Measurements from ENCODE around the gene SPATA31D3. TPM values are rescaled to one million over a fixed set of nuclear protein-coding genes. Genes with fewer than 3 reads are reported as not detected.

The SPATA31D3 gene
- total RNA-seq, 1 donor from 2014 or later: not detected

DNA sequence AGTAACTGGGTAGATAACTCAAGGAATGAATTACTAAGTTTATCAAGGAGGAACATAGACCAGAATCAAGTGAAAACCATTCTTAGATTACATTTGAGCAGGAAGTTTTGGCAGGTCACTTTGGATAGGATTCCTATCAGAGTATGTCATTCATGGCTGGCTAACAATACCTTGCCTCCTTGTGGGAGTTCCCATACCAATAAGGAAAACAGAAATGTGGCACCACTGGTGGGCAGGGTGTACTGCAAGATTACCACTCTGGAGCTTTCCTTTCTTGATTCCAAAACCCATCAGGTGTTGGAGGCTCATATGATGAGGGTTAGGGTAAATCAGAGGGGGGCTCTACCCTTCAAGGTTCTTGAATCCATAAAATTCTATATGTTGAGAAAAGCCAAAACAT lies 26.7 kb downstream of the SPATA31D3 start:
- no peak for DNase-seq (ENCODE audit: extremely low spot score, unreplicated experiment)
- TF ChIP-seq, protein P1, sequence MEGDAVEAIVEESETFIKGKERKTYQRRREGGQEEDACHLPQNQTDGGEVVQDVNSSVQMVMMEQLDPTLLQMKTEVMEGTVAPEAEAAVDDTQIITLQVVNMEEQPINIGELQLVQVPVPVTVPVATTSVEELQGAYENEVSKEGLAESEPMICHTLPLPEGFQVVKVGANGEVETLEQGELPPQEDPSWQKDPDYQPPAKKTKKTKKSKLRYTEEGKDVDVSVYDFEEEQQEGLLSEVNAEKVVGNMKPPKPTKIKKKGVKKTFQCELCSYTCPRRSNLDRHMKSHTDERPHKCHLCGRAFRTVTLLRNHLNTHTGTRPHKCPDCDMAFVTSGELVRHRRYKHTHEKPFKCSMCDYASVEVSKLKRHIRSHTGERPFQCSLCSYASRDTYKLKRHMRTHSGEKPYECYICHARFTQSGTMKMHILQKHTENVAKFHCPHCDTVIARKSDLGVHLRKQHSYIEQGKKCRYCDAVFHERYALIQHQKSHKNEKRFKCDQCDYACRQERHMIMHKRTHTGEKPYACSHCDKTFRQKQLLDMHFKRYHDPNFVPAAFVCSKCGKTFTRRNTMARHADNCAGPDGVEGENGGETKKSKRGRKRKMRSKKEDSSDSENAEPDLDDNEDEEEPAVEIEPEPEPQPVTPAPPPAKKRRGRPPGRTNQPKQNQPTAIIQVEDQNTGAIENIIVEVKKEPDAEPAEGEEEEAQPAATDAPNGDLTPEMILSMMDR (IDR thresholded peaks at IDR 0.05): no peak
- H3K9me3 Mint-ChIP-seq (ENCODE audit: unreplicated experiment): peaks cover 2% of the 10 kb centered on the region

DNA sequence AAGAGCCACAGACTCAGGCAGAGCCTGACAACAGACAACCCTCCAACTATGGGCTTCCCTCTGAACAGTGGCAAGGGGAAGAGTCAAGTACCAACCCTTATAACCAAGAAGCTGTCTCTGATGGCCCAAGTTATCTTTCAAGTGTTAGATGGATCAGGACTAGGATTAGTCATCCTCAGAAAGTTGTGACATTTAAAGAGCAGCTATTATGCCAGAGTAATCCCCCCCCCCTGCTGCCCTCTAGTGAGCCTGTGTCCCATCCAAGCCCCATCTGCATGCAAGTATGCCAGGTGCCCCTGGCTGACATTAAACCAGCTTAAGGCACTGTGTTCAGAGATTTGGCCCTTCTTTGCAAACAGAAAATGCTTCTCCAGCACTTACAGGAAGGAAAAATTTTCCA lies 28.4 kb downstream of the SPATA31D3 start:
- H3K4me3 Mint-ChIP-seq (ENCODE audit: unreplicated experiment): no peak overlapping the region
- no peaks in the 10 kb centered on the region for H3K4me1 Mint-ChIP-seq (ENCODE audit: unreplicated experiment)
- TF ChIP-seq, protein P1 (IDR thresholded peaks at IDR 0.05): no peak
- H3K36me3 Mint-ChIP-seq (ENCODE audit: unreplicated experiment): no peaks in the 10 kb centered on the region
- DNase-seq (ENCODE audit: extremely low spot score, unreplicated experiment): no peak
- no peak overlapping the region for H3K27ac Mint-ChIP-seq (ENCODE audit: unreplicated experiment)
- no peaks in the 10 kb centered on the region for H3K27me3 Mint-ChIP-seq (ENCODE audit: unreplicated experiment)
- H3K9me3 Mint-ChIP-seq (ENCODE audit: unreplicated experiment): no peaks in the 10 kb centered on the region

More for the DNA sequence above, 26.7 kb downstream of the SPATA31D3 start:
- Mint-ChIP-seq H3K27me3 (ENCODE audit: unreplicated experiment) (no peaks in the 10 kb centered on the region), H3K27ac (ENCODE audit: unreplicated experiment) (no peak overlapping the region), H3K4me1 (ENCODE audit: unreplicated experiment) (no peaks in the 10 kb centered on the region), H3K4me3 (ENCODE audit: unreplicated experiment) (no peak overlapping the region), H3K36me3 (ENCODE audit: unreplicated experiment) (no peaks in the 10 kb centered on the region)

DNA sequence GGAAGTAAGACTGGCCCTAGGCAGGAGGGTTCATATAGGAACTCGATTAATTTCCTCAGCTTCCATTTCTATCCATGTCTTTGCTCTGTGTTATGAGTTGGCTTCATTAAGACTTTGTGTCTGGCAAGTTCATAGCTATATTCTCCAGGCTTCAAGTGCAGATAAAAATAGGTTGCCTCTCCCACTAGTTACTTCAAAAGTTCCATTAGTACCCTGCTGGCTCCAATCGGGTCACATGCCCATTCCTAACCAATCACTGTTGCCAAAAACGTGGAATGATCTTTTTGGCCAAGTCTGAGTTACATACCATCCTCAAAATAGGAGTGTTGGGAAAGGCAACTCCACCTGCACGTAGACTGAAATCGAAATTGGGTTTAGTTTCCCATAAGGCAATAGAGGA lies 31.5 kb downstream of the SPATA31D3 start:
- Mint-ChIP-seq H3K27me3 (ENCODE audit: unreplicated experiment) (no peaks in the 10 kb centered on the region), H3K27ac (ENCODE audit: unreplicated experiment) (no peak overlapping the region), H3K9me3 (ENCODE audit: unreplicated experiment) (no peaks in the 10 kb centered on the region), H3K4me1 (ENCODE audit: unreplicated experiment) (no peaks in the 10 kb centered on the region), H3K4me3 (ENCODE audit: unreplicated experiment) (no peak overlapping the region), H3K36me3 (ENCODE audit: unreplicated experiment) (no peaks in the 10 kb centered on the region)
- TF ChIP-seq, protein P1 (IDR thresholded peaks at IDR 0.05): no peak
- DNase-seq (ENCODE audit: extremely low spot score, unreplicated experiment): no peak

DNA sequence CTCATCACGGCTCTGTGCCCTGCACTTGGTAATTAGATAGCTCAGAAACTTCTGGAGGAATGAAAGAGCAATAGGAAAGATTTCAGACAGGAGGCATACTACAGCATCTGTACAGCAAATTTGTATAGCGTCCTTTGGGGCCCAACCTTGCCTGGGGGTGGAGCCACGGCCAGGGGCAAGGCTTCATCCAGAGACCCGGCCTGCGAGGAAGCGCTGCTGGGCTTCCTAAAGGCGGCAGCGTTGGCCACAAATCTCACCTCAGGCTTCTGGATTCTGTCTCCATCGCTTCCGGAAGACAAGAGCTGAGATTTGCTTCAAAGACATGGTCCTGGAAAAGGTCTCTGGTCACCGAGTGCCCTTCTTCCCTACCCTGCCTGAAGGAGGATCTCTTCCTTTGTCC lies 33.1 kb downstream of the SPATA31D3 start:
- Mint-ChIP-seq H3K27ac (ENCODE audit: unreplicated experiment) (no peak overlapping the region), H3K36me3 (ENCODE audit: unreplicated experiment) (no peaks in the 10 kb centered on the region), H3K27me3 (ENCODE audit: unreplicated experiment) (no peaks in the 10 kb centered on the region), H3K4me1 (ENCODE audit: unreplicated experiment) (no peaks in the 10 kb centered on the region), H3K9me3 (ENCODE audit: unreplicated experiment) (no peaks in the 10 kb centered on the region), H3K4me3 (ENCODE audit: unreplicated experiment) (no peak overlapping the region)
- TF ChIP-seq, protein P1 (IDR thresholded peaks at IDR 0.05): no peak
- DNase-seq (ENCODE audit: extremely low spot score, unreplicated experiment): no peak

DNA sequence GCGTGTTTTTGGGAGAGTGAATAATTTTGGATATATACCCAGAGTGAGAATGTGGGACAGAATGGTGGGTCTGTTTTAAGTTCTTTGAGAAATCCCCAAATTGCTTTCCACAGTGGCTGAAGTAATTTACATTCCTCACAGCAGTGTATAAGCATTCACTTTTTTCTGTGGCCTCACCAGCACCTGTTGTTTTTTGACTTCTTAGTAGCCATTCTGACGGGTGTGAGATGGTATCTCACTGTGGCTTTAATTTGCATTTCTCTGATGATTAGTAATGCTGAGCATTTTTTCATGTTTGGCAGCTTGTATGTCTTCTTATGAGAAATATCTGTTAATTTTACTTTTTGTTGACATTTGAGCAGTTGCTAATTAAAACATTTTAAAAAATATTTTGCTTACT lies 35.9 kb downstream of the SPATA31D3 start:
- no peaks in the 10 kb centered on the region for H3K4me1 Mint-ChIP-seq (ENCODE audit: unreplicated experiment)
- TF ChIP-seq, protein P1 (IDR thresholded peaks at IDR 0.05): no peak
- H3K27me3 Mint-ChIP-seq (ENCODE audit: unreplicated experiment): no peaks in the 10 kb centered on the region
- no peak overlapping the region for H3K4me3 Mint-ChIP-seq (ENCODE audit: unreplicated experiment)
- no peaks in the 10 kb centered on the region for H3K36me3 Mint-ChIP-seq (ENCODE audit: unreplicated experiment)
- no peaks in the 10 kb centered on the region for H3K9me3 Mint-ChIP-seq (ENCODE audit: unreplicated experiment)
- DNase-seq (ENCODE audit: extremely low spot score, unreplicated experiment): no peak
- no peak overlapping the region for H3K27ac Mint-ChIP-seq (ENCODE audit: unreplicated experiment)

All from osteocyte (in vitro differentiated cells).